GM12874 (cell line): Measurements from ENCODE around the gene SLC36A4.

Source experiments
- TF ChIP-seq, protein P1 (sequence below): IDR thresholded peaks from 2 replicates; pipeline ENCODE4 v1.5.1; 2011; ENCODE audit warnings: low read depth, mild to moderate bottlenecking, control low read depth, low read length, moderate library complexity; ENCODE audit not compliant: insufficient read depth

The SLC36A4 gene

DNA sequence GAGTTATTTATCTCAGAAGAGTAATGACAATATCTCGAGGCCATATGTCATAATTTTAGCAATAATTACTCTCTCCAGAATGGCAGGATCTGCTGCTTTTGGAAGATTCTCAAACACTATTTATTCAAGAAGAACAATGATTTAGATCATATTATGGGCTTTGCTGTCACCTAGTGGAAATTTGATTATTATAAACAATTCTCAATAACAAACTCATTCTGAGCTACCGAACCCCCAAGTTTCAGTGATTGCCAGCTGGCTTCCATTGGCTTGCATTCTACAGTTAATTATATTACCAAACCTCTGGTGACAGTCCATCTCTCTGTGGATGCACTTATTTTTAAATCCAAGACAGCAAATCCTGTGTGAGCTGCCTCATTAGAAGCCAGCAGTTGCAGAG is 27.9 kb upstream of the SLC36A4 start:
- TF ChIP-seq, protein P1, sequence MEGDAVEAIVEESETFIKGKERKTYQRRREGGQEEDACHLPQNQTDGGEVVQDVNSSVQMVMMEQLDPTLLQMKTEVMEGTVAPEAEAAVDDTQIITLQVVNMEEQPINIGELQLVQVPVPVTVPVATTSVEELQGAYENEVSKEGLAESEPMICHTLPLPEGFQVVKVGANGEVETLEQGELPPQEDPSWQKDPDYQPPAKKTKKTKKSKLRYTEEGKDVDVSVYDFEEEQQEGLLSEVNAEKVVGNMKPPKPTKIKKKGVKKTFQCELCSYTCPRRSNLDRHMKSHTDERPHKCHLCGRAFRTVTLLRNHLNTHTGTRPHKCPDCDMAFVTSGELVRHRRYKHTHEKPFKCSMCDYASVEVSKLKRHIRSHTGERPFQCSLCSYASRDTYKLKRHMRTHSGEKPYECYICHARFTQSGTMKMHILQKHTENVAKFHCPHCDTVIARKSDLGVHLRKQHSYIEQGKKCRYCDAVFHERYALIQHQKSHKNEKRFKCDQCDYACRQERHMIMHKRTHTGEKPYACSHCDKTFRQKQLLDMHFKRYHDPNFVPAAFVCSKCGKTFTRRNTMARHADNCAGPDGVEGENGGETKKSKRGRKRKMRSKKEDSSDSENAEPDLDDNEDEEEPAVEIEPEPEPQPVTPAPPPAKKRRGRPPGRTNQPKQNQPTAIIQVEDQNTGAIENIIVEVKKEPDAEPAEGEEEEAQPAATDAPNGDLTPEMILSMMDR, result no peak

DNA sequence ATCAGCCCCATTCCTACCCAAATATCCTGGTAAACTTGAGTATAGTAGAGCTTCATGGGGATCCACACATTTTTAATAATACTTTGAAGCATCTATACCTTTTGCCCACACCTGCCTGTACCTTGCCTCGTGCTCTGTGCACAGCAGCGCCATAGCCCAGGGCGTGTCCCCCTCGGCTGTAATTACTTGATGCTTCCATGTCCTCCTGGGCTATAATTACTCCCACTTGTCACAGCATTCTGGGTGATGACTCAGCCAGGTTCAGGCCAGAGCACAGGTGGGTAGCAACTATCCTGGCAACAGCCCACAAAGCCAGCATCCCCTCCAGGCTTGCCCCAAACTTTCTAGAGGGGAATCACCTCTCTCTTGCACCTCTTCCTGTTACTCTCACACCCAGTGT is 23.7 kb upstream of the SLC36A4 start:
- TF ChIP-seq, protein P1, result no peak

- TF ChIP-seq, protein P1, result no peak
Measured at GRCh38 chr11:93220078-93220477, 22.3 kb upstream of the SLC36A4 start.

DNA sequence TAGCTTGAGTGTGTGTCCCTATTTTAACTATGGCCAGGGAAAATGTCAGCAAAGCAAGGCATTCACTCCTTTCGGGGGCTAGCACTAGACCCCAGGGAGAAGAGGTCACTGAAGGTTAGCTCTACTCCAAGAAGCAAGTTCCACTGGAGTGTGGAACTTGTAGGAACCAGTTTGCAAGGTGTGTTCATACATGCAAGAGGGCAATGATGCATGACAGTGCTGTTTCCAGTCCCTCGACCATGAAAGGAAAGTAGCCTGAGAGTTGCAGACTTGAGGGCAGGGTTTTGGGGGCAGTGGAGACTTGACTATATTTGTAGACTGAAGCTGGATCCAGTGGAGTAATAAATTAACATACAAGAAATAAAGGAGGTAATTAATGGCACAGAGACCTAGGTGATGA is 21.6 kb upstream of the SLC36A4 start:
- TF ChIP-seq, protein P1, result no peak

DNA sequence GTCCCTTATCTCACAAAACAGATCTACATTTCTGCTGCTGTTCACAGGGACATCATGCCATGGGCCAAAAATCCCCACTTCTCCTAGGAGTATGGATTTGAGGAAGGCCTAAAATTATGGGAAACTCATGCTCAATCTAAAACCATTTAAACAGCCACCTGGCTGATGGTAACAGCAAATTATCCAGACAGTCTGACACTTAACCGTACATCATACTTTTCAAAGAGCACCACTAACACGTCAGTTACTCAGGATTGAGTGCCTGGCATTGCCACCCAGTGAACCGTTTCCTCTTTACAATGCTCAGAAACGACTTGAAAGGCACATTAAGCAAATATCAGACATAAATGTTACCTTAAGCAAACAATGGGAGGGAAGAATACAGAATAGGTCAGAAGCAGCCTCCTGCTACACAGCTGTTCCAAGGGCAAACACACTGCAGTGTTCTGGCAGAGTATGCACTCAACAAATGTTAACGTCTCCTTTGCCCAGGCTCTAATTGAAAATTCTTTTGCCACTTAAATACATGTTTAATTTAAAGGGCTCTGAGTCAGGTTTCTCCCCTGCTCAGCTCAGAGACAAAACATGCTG is 18.8 kb upstream of the SLC36A4 start:
- TF ChIP-seq, protein P1, result no peak

DNA sequence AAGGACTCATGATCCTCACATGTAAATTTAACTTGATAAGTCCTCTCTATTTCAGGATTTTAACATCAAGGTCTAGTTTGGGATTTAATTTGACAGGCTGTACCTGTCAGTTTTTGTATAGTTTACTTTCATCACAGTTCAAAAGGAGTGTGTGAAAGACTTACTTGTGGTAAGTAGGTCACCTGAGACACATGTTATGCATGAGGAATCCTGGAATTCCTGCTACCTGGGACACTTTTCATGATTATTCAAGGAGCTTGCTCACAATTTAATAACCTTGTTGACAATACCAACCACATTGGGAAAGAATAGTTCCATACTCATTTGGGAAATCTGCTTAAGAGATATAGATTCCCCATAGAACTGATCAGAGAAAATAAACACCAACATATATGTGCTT is 15.8 kb upstream of the SLC36A4 start:
- TF ChIP-seq, protein P1, result no peak

- TF ChIP-seq, protein P1, result no peak
Measured at GRCh38 chr11:93212094-93212493, 14.3 kb upstream of the SLC36A4 start.
